Omental fat pad (tissue), 4 donors: ENCODE data around the gene SNRNP25. TPM values are rescaled to one million over a fixed set of nuclear protein-coding genes. Genes with fewer than 3 reads are reported as not detected.

Experiments
- ATAC-seq: fragments of 150-250 bp; one replicate; pipeline ENCODE4 v1.9.1; 2016; ENCODE audit warnings: mild to moderate bottlenecking, moderate library complexity; ENCODE audit not compliant: low FRiP score
- DNase-seq: peaks from one replicate; pipeline ENCODE4 v3.0.0-alpha.2; 2019; ENCODE audit warnings: low spot score
- CTCF ChIP-seq, 3 donors: fragments of 450-650 bp; IDR thresholded peaks; one replicate each; pipeline ENCODE4 v1.5.1; 2016 to 2017; ENCODE audit warnings: antibody characterized with exemption in 3 of 3, mild to moderate bottlenecking in 3 of 3, moderate library complexity in 2 of 3
- total RNA-seq, 4 donors: library from RNA; depleted of rRNA; stranded (reverse); fragments of >200 nt; gene quantifications; one replicate each; pipeline ENCODE4 v1.1.0, GENCODE V29; 2016

SNRNP25 gene
- total RNA-seq, 4 donors from 2014 or later = 14.1 to 20.3 (median 17.6) TPM

GRCh38 chr16:47234-47633 lies 6.4 kb upstream of the SNRNP25 start:
- TF ChIP-seq CTCF (IDR thresholded peaks at IDR 0.05) = no peak
- ATAC-seq (peak; percentile 44), DNase-seq (no peak)

DNA sequence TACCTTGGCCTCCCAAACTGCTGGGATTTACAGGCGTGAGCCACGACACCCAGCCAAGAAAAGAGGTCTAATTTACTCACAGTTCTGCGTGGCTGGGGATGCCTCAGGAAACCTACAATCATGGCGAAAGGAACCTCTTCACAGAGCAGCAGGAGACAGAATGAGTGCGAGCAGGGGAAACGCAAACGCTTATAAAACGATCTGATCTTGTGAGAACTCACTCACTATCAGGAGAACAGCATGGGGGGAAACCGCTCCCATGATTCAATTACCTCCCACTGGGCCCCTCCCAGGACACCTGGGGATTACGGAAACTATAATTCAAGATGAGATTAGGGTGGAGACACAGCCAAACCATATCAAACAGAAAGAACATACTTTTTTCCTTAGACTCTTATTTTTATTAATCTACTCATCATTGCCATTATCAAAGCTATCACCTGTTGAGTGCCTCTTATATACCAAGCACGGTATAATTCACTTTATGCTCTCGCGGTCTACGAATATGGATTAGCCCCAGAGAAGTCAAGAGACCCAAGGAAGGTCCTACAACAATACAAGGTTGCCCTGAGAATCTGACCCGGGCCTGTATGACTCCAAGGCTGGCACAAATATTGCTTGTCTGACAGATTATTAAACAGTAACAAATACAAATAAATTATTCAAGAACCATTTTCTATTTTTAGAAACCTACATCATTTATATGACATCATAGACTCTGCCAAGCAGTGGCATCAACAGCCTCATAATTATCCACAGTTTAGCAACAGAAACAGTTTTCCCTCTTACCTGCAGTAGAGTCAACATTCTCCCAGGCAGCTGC lies 2.6 kb upstream of the SNRNP25 start:
- DNase-seq (no peak), ATAC-seq (no peak)
- no peak for TF ChIP-seq CTCF (IDR thresholded peaks at IDR 0.05)

- DNase-seq (no peak), ATAC-seq (no peak)
- TF ChIP-seq CTCF (IDR thresholded peaks at IDR 0.05) = no peak
Observed at GRCh38 chr16:54237-54581, 581 bp downstream of the SNRNP25 start.

- TF ChIP-seq CTCF (IDR thresholded peaks at IDR 0.05) = no peak
- DNase-seq (no peak), ATAC-seq (no peak)
Observed at GRCh38 chr16:55571-56136, 2.0 kb downstream of the SNRNP25 start.

DNA sequence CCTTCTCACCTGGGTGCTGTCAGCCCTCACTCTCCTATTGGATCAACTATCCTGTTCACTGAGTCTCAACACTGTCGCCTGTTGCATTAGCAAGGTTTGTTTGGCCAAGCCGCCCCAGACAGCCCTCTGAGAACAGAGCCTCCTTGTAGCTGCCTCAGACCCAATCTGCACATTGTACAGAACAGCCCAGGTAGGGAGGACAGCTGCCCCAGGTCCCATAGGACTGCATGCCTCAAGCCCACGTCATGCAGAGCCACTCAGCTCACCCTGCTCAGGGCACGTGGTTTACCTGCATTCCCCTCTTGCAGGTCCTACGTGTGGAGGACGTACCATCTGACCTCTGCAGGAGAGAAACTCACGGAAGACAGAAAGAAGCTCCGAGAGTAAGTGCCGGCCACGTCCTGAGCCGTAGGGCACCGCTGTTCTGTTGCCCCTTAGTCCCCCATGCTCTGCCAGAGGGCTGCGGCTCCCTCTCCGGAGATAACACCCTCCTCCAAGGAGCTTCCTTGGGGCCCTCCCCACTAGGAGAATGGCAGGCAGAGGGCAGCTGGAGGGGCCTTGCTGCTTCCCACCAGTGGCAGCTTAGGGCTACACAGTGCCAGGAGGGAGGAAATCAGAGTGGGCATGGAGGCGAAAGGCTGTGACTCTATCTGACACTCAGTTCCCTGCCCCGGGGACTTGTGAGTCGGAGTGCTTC lies 2.8 kb downstream of the SNRNP25 start:
- no peak for DNase-seq
- ATAC-seq = no peak
- no peak for TF ChIP-seq CTCF (IDR thresholded peaks at IDR 0.05)

DNA sequence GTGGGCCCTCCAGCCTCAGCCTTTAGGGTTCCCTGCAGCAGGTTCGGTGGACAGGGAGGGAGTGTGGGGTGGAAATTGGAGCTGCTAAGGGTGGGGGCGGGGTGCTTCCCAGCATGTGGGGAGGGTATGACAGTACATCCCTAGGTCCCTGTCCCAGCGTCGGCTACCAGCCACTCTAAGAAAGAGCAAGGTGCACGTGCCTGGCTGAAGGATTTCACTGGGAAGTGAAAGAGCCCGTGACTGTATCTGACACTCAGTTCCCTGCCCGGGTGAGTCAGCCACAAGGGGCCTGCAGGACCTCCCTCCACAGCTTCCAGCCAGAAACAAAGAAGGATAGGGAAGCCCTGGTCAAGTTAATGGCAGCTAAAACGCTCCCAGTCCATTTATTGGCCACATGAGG lies 4.1 kb downstream of the SNRNP25 start:
- ATAC-seq (no peak), DNase-seq (no peak)
- TF ChIP-seq CTCF (IDR thresholded peaks at IDR 0.05) = no peak
